GM12878 (cell line): ENCODE data around the gene SIK2. TPM values are rescaled to one million over a fixed set of nuclear protein-coding genes. Genes with fewer than 3 reads are reported as not detected.

Source experiments
- ATAC-seq: fragments of 200-7000 bp; cut with Tn5 transposase; 3 replicates; pipeline ENCODE4 v1.9.1; 2020; ENCODE audit warnings: mild to moderate bottlenecking, moderate library complexity
- BruUV-seq: library from RNA; stranded (reverse); fragments of 400-500 nt; replicated peaks from 2 replicates; lab custom pipeline; 2021; lab: Mats Ljungman, UMichigan
- CTCF ChIA-PET: fragments of 300-600 bp; sonication (Branson Sonifier 250); formaldehyde crosslinking; extraction: SDS; loops from one replicate; lab custom pipeline; 2021; ENCODE audit warnings: inconsistent platforms; lab: Yijun Ruan, JAX
- POLR2A ChIA-PET: fragments of 350-600 bp; formaldehyde crosslinking; extraction: SDS; loops from one replicate; lab custom pipeline; 2021; ENCODE audit warnings: inconsistent platforms; lab: Charles Lee
- RAD21 ChIA-PET: fragments of 300-600 bp; sonication (Branson Sonifier 250); formaldehyde crosslinking; loops from one replicate; lab custom pipeline; 2023; ENCODE audit warnings: antibody characterized with exemption; ENCODE audit not compliant: unreplicated experiment; lab: Charles Lee
- SMC1A ChIA-PET: fragments of 300-600 bp; sonication (Branson Sonifier 250); formaldehyde crosslinking; loops from one replicate; lab custom pipeline; 2023; ENCODE audit not compliant: unreplicated experiment, uncharacterized antibody; lab: Charles Lee
- DNase-seq: peaks from one replicate; pipeline ENCODE4 v3.0.0-alpha.2; 2011; ENCODE audit warnings: low read depth, low spot score
- FAIRE-seq: peaks from 3 replicates; lab custom pipeline; 2011; peaks lifted over from hg19 to GRCh38; lab: Jason Lieb, UNC
- H2AFZ ChIP-seq: 2 replicates; pipeline ENCODE4 v1.6.0; 2011; ENCODE audit warnings: low read depth, low read length, control low read depth; ENCODE audit not compliant: control insufficient read depth
- H3K27ac ChIP-seq: 2 replicates; pipeline ENCODE4 v1.5.1; 2011; ENCODE audit warnings: control low read depth; ENCODE audit not compliant: control insufficient read depth, insufficient read depth
- H3K27me3 ChIP-seq, 2 experiments: replicated peaks in 1 of 2; 2 replicates each; pipeline versions ENCODE4 v1.6.0 to v1.6.1; 2011; ENCODE audit warnings: low read length in 1 of 2; ENCODE audit not compliant: control insufficient read depth in 2 of 2, insufficient read depth in 2 of 2
- H3K36me3 ChIP-seq, 2 experiments: 2 replicates each; pipeline ENCODE4 v1.5.1; 2011; ENCODE audit warnings: low read length in 1 of 2; ENCODE audit not compliant: control insufficient read depth in 2 of 2, insufficient read depth in 2 of 2
- H3K4me1 ChIP-seq: 2 replicates; pipeline ENCODE4 v1.6.1; 2011; ENCODE audit warnings: mild to moderate bottlenecking, low read length, moderate library complexity, mixed read lengths; ENCODE audit not compliant: control insufficient read depth, insufficient read depth
- H3K4me2 ChIP-seq: 2 replicates; pipeline ENCODE4 v1.6.0; 2011; ENCODE audit warnings: control low read depth; ENCODE audit not compliant: control insufficient read depth, insufficient read depth
- H3K4me3 ChIP-seq: fragments of 200-600 bp; sonication (generic); 2 replicates; pipeline ENCODE4 v1.5.1; 2016
- H3K79me2 ChIP-seq: 2 replicates; pipeline ENCODE4 v1.6.0; 2011; ENCODE audit warnings: low read length; ENCODE audit not compliant: control insufficient read depth, insufficient read depth
- H3K9ac ChIP-seq: 2 replicates; pipeline ENCODE4 v1.8.0; 2011; ENCODE audit warnings: low read length, control low read depth, mixed read lengths; ENCODE audit not compliant: control insufficient read depth, insufficient read depth
- H3K9me3 ChIP-seq: replicated peaks from 3 replicates; pipeline ENCODE4 v1.5.1; 2011; ENCODE audit warnings: mild to moderate bottlenecking, low read length; ENCODE audit not compliant: control insufficient read depth, insufficient read depth
- H4K20me1 ChIP-seq: 2 replicates; pipeline ENCODE4 v1.6.0; 2011; ENCODE audit not compliant: control insufficient read depth, insufficient read depth
- BRCA1 ChIP-seq: IDR thresholded peaks from 2 replicates; pipeline ENCODE4 v1.6.1; 2011; ENCODE audit warnings: low read depth, low read length, improper control_type of control experiment
- TAF1 ChIP-seq: IDR thresholded peaks from 2 replicates; pipeline ENCODE4 v1.6.1; 2011; ENCODE audit warnings: mild to moderate bottlenecking, low read depth, low read length, borderline replicate concordance
- TBL1XR1 ChIP-seq: IDR thresholded peaks from 2 replicates; pipeline ENCODE4 v1.6.1; 2012; ENCODE audit warnings: low read depth, low read length, improper control_type of control experiment
- WGBS: methylation state at CpG from one replicate; pipeline ENCODE4 v1.1.6; 2016; ENCODE audit warnings: low lambda C conversion rate; ENCODE audit not compliant: insufficient replicate concordance, insufficient coverage; ENCODE audit errors: missing lambda C conversion rate; 5-methylcytosine and 5-hydroxymethylcytosine counted together
- in situ Hi-C: fragments of 300-500 bp; cut with MboI; formaldehyde crosslinking; loops from 9 replicates; pipeline ENCODE4 v1.14.3; 2018; ENCODE audit warnings: mixed read lengths
- intact Hi-C: fragments of 100-400 bp; cut with micrococcal nuclease; formaldehyde crosslinking; loops from one replicate; pipeline ENCODE4 v1.14.2; 2022; ENCODE audit not compliant: unreplicated experiment
- polyA plus RNA-seq, 11 experiments: library from polyadenylated mRNA; depleted of rRNA in 4 of 11; unstranded in 6 of 11; stranded (reverse) in 5 of 11; fragments of >200 nt; fragmentation: Nextera tagmentation in 4 of 11; fragmentation: Illumina TruSeq in 1 of 11; extraction: Ambion mirVana in 4 of 11; extraction: Trizol in 1 of 11; gene quantifications; 1 replicate in 1 of 11; 2 replicates in 10 of 11; pipeline versions ENCODE4 v1.2.1 to v1.2.3, GENCODE V29; 2011 to 2016; ENCODE audit warnings: inconsistent platforms in 2 of 11, missing spikeins in 2 of 11, low read depth in 1 of 11
- total RNA-seq, 4 experiments: library from RNA; depleted of rRNA in 3 of 4; stranded (reverse); fragments of >200 nt in 3 of 4; fragmentation: Illumina TruSeq in 1 of 4; extraction: Trizol in 1 of 4; gene quantifications; 2 replicates each; pipeline versions ENCODE4 v1.2.1 to v1.2.3, GENCODE V29; 2013 to 2021
- TF ChIP-seq, protein P1 (sequence below): IDR thresholded peaks from 2 replicates; pipeline ENCODE4 v1.6.1; 2012; ENCODE audit warnings: improper control_type of control experiment, low read depth, low read length; ENCODE audit not compliant: insufficient replicate concordance
- TF ChIP-seq, protein P2 (sequence below): fragments of 450-650 bp; IDR thresholded peaks from 2 replicates; pipeline ENCODE4 v1.6.1; 2017; ENCODE audit warnings: antibody characterized with exemption, mild to moderate bottlenecking, moderate library complexity

Gene SIK2
- total and polyA plus RNA-seq, 10 of the 15 experiments (the other 5 are each of a cell fraction or from before 2014, with no cell fraction given): 0.97 to 14.2 (median 4.5) TPM

GRCh38 chr11:111698852-111699559 is 96.8 kb downstream of the SIK2 start:
- no peak for TF ChIP-seq TAF1
- no peak for TF ChIP-seq BRCA1
- no peak for ATAC-seq
- no peaks in the 10 kb centered on the region for H3K79me2 ChIP-seq

GRCh38 chr11:111699579-111700156 is 97.4 kb downstream of the SIK2 start:
- H3K9ac ChIP-seq: no peak overlapping the region
- H3K27ac ChIP-seq: no peak overlapping the region
- no peaks in the 10 kb centered on the region for H3K79me2 ChIP-seq
- no peaks in the 10 kb centered on the region for H3K9me3 ChIP-seq
- ChIA-PET POLR2A (interaction anchor here (0.6 to 0.8 kb wide), 4 partner anchors 17 to 65 kb away, joined by 3 to 4 read pairs (median 4); no protein-coding TSS in a partner anchor), SMC1A (interaction anchor here (0.7 to 6.7 kb wide), 18 partner anchors 11 to 133 kb away, joined by 3 to 69 read pairs (median 4); partner anchors contain the start of gene PPP2R1B), RAD21 (interaction anchor here (1.0 to 1.9 kb wide), 5 partner anchors 13 to 95 kb away, joined by 3 to 10 read pairs (median 4); no protein-coding TSS in a partner anchor), CTCF (interaction anchor here (0.6 to 6.8 kb wide), 12 partner anchors 15 to 417 kb away, joined by 3 to 50 read pairs (median 4); no protein-coding TSS in a partner anchor)
- H3K4me1 ChIP-seq: peaks cover 13% of the 10 kb centered on the region
- no peak overlapping the region for H2AFZ ChIP-seq
- ATAC-seq (no peak), DNase-seq (no peak), FAIRE-seq (no peak)
- no peaks in the 10 kb centered on the region for H4K20me1 ChIP-seq
- no TSS peak for BruUV-seq
- H3K4me2 ChIP-seq: no peak overlapping the region
- no peaks in the 10 kb centered on the region for H3K27me3 ChIP-seq
- in situ Hi-C loops: no loop called here
- intact Hi-C loops: no loop called here
- no peak overlapping the region for H3K4me3 ChIP-seq
- 94% methylated on average over 1 of the region's 1 CpG for WGBS
- peaks cover 0 to 11% of the 10 kb centered on the region in 2 experiments; a peak in 3 of 4 replicates for H3K36me3 ChIP-seq
- TF ChIP-seq, protein P1, sequence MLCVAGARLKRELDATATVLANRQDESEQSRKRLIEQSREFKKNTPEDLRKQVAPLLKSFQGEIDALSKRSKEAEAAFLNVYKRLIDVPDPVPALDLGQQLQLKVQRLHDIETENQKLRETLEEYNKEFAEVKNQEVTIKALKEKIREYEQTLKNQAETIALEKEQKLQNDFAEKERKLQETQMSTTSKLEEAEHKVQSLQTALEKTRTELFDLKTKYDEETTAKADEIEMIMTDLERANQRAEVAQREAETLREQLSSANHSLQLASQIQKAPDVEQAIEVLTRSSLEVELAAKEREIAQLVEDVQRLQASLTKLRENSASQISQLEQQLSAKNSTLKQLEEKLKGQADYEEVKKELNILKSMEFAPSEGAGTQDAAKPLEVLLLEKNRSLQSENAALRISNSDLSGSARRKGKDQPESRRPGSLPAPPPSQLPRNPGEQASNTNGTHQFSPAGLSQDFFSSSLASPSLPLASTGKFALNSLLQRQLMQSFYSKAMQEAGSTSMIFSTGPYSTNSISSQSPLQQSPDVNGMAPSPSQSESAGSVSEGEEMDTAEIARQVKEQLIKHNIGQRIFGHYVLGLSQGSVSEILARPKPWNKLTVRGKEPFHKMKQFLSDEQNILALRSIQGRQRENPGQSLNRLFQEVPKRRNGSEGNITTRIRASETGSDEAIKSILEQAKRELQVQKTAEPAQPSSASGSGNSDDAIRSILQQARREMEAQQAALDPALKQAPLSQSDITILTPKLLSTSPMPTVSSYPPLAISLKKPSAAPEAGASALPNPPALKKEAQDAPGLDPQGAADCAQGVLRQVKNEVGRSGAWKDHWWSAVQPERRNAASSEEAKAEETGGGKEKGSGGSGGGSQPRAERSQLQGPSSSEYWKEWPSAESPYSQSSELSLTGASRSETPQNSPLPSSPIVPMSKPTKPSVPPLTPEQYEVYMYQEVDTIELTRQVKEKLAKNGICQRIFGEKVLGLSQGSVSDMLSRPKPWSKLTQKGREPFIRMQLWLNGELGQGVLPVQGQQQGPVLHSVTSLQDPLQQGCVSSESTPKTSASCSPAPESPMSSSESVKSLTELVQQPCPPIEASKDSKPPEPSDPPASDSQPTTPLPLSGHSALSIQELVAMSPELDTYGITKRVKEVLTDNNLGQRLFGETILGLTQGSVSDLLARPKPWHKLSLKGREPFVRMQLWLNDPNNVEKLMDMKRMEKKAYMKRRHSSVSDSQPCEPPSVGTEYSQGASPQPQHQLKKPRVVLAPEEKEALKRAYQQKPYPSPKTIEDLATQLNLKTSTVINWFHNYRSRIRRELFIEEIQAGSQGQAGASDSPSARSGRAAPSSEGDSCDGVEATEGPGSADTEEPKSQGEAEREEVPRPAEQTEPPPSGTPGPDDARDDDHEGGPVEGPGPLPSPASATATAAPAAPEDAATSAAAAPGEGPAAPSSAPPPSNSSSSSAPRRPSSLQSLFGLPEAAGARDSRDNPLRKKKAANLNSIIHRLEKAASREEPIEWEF: no peak
- no peak for TF ChIP-seq TBL1XR1
- TF ChIP-seq, protein P2, sequence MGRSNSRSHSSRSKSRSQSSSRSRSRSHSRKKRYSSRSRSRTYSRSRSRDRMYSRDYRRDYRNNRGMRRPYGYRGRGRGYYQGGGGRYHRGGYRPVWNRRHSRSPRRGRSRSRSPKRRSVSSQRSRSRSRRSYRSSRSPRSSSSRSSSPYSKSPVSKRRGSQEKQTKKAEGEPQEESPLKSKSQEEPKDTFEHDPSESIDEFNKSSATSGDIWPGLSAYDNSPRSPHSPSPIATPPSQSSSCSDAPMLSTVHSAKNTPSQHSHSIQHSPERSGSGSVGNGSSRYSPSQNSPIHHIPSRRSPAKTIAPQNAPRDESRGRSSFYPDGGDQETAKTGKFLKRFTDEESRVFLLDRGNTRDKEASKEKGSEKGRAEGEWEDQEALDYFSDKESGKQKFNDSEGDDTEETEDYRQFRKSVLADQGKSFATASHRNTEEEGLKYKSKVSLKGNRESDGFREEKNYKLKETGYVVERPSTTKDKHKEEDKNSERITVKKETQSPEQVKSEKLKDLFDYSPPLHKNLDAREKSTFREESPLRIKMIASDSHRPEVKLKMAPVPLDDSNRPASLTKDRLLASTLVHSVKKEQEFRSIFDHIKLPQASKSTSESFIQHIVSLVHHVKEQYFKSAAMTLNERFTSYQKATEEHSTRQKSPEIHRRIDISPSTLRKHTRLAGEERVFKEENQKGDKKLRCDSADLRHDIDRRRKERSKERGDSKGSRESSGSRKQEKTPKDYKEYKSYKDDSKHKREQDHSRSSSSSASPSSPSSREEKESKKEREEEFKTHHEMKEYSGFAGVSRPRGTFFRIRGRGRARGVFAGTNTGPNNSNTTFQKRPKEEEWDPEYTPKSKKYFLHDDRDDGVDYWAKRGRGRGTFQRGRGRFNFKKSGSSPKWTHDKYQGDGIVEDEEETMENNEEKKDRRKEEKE: no peak

More at GRCh38 chr11:111698852-111699559, 96.8 kb downstream of the SIK2 start:
- POLR2A ChIA-PET: interaction anchor here (0.6 to 1.0 kb wide), 5 partner anchors 18 to 93 kb away, joined by 3 to 4 read pairs (median 3); no protein-coding TSS in a partner anchor
- H2AFZ ChIP-seq: no peak overlapping the region
- DNase-seq: no peak
- H3K27me3 ChIP-seq: no peaks in the 10 kb centered on the region
- WGBS: 51% methylated on average over 3 of the region's 3 CpGs
- RAD21 ChIA-PET: interaction anchor here (1.0 to 3.2 kb wide), 9 partner anchors 12 to 143 kb away, joined by 3 to 13 read pairs (median 4); no protein-coding TSS in a partner anchor
- no peak overlapping the region for H3K4me2 ChIP-seq
- CTCF ChIA-PET: interaction anchor here (0.6 to 6.8 kb wide), 14 partner anchors 14 to 416 kb away, joined by 3 to 50 read pairs (median 3); no protein-coding TSS in a partner anchor
- no peaks in the 10 kb centered on the region for H4K20me1 ChIP-seq
- peaks cover 0 to 5% of the 10 kb centered on the region in 2 experiments; a peak in 3 of 4 replicates for H3K36me3 ChIP-seq
- H3K4me3 ChIP-seq: no peak overlapping the region
- H3K4me1 ChIP-seq: peaks cover 14% of the 10 kb centered on the region
- SMC1A ChIA-PET: interaction anchor here (0.7 to 6.7 kb wide), 18 partner anchors 11 to 134 kb away, joined by 3 to 69 read pairs (median 4); partner anchors contain the start of gene PPP2R1B
- in situ Hi-C loops (no loop called here), intact Hi-C loops (no loop called here)
- BruUV-seq: no TSS peak
- no peaks in the 10 kb centered on the region for H3K9me3 ChIP-seq
- no peak overlapping the region for H3K9ac ChIP-seq
- FAIRE-seq: no peak
- no peak overlapping the region for H3K27ac ChIP-seq
